ENCODE data around the gene CDC20.

The CDC20 gene

GRCh38 chr1:43372172-43372571, 13.4 kb downstream of the CDC20 start:
- no peaks in the 10 kb centered on the region for H3K9me3 Mint-ChIP-seq
- H3K27me3 Mint-ChIP-seq = no peaks in the 10 kb centered on the region
- CTCF ChIA-PET = interaction anchor here (1.1 kb wide), 1 partner anchor 42 kb away, joined by 3 read pairs; no protein-coding TSS in a partner anchor
- H3K4me3 Mint-ChIP-seq = no peak overlapping the region
- no peak for DNase-seq
- H3K36me3 Mint-ChIP-seq = peaks cover 9% of the 10 kb centered on the region
- no peak overlapping the region for H3K27ac Mint-ChIP-seq
- peaks cover 14% of the 10 kb centered on the region for H3K4me1 Mint-ChIP-seq

- Mint-ChIP-seq H3K27me3 (no peaks in the 10 kb centered on the region), H3K4me1 (peaks cover 12% of the 10 kb centered on the region), H3K36me3 (peaks cover 9% of the 10 kb centered on the region), H3K27ac (no peak overlapping the region), H3K9me3 (no peaks in the 10 kb centered on the region), H3K4me3 (no peak overlapping the region)
- CTCF ChIA-PET = interaction anchor here (0.7 to 1.1 kb wide), 2 partner anchors 41 to 76 kb away, joined by 3 to 4 read pairs; no protein-coding TSS in a partner anchor
- no peak for DNase-seq
Observed at GRCh38 chr1:43373066-43373940, 14.5 kb downstream of the CDC20 start.

DNA sequence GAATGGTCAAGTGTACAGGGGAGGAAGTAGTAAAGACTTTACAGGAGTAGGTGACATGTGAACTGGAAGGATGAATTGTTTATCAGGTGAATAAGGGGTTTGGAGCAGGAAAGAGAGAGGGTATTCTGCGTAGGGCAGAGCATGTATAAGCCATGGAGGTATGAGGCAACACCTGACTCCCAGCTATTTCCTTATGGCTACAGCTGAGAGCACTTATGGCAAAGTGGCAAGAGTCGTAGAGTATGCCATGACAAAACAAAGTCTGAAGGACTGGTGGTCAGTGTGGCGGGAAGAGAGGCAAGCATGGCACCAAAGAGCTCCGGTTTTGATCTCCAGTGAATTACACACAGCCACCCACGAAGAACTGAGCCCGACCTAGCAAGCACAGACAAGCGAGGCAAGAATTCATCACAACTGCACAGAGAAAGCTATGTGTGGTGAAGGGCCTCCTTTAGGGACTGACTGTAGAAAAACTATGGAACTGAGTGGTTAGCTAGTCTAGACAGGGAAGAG, 18.0 kb downstream of the CDC20 start:
- H3K36me3 Mint-ChIP-seq = peaks cover 9% of the 10 kb centered on the region
- peaks cover 6% of the 10 kb centered on the region for H3K4me1 Mint-ChIP-seq
- no peak overlapping the region for H3K4me3 Mint-ChIP-seq
- H3K27ac Mint-ChIP-seq = no peak overlapping the region
- CTCF ChIA-PET = interaction anchor here (1.1 to 1.5 kb wide), 4 partner anchors 10 to 150 kb away, joined by 4 to 5 read pairs (median 4); partner anchors contain the start of gene MED8
- no peaks in the 10 kb centered on the region for H3K27me3 Mint-ChIP-seq
- H3K9me3 Mint-ChIP-seq = no peaks in the 10 kb centered on the region
- no peak for DNase-seq

DNA sequence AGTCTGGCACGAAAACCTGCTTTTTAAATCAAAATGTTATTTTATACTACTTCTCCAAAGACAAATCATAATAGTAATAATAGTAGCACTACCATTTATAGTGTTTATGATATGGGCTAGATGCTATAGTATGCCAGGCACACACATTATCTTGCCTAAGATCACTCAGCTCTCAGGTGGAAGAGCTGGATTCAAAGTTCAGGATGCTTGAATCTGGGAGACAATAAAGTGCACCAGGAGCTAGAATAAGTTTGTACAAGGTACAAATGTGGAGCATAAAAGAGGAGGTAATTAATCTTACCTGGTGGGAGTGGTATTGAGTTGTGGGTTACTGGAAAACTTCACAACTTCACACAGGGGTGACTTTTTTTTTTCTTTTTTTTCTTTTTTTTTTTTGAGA, 19.1 kb downstream of the CDC20 start:
- Mint-ChIP-seq H3K9me3 (no peaks in the 10 kb centered on the region), H3K27me3 (no peaks in the 10 kb centered on the region), H3K4me1 (peaks cover 6% of the 10 kb centered on the region), H3K27ac (no peak overlapping the region), H3K4me3 (no peak overlapping the region), H3K36me3 (peaks cover 12% of the 10 kb centered on the region)
- DNase-seq = no peak
- CTCF ChIA-PET = interaction anchor here (0.6 kb wide), 1 partner anchor 1440 kb away, joined by 3 read pairs; no protein-coding TSS in a partner anchor

DNA sequence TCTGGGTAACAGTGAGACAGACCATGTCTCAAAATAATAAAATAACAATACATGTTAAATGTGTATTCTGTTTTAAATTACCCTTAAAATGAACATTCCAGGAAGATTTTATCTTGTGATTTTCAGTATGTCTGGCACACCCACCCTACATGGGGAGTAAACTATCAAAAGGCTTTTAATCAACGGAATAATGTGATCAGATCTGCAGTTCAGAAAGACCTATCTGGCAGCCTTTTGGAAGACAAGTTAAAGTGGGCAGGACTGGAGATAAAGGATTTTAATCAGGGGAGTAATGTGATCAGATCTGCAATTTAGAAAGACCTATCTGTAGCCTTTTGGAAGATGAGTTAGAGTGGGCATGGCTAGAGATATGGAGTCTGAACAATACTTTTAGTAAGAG, 20.7 kb downstream of the CDC20 start:
- H3K4me1 Mint-ChIP-seq = peaks cover 6% of the 10 kb centered on the region
- no peaks in the 10 kb centered on the region for H3K27me3 Mint-ChIP-seq
- H3K9me3 Mint-ChIP-seq = no peaks in the 10 kb centered on the region
- DNase-seq = no peak
- H3K27ac Mint-ChIP-seq = no peak overlapping the region
- CTCF ChIA-PET = no interaction called here
- peaks cover 18% of the 10 kb centered on the region for H3K36me3 Mint-ChIP-seq
- H3K4me3 Mint-ChIP-seq = no peak overlapping the region

DNA sequence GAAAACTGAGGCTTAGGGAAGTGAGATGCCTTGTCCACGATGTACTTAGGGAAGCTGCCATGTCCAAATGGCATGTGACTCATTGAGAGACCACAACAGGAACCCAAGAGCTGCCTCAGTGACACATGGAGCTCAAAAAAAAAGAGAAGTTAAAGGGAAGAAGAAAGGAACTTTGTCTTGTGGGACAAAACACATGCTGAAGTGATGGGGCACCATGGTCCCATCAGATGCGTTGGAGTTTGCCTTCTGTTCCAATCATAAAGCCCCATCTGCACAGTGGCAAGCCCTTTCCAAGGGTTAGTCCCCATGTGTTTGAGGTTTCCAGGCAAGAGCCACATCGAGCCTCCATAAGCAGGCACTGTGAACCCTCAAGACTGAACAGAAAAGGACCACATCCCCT, 22.8 kb downstream of the CDC20 start:
- CTCF ChIA-PET = interaction anchor here (0.6 to 1.1 kb wide), 3 partner anchors 32 to 48 kb away, joined by 3 to 4 read pairs (median 3); no protein-coding TSS in a partner anchor
- H3K4me3 Mint-ChIP-seq = no peak overlapping the region
- no peak overlapping the region for H3K27ac Mint-ChIP-seq
- H3K36me3 Mint-ChIP-seq = peaks cover 33% of the 10 kb centered on the region
- DNase-seq = no peak
- no peaks in the 10 kb centered on the region for H3K9me3 Mint-ChIP-seq
- no peaks in the 10 kb centered on the region for H3K27me3 Mint-ChIP-seq
- H3K4me1 Mint-ChIP-seq = peaks cover 6% of the 10 kb centered on the region

DNA sequence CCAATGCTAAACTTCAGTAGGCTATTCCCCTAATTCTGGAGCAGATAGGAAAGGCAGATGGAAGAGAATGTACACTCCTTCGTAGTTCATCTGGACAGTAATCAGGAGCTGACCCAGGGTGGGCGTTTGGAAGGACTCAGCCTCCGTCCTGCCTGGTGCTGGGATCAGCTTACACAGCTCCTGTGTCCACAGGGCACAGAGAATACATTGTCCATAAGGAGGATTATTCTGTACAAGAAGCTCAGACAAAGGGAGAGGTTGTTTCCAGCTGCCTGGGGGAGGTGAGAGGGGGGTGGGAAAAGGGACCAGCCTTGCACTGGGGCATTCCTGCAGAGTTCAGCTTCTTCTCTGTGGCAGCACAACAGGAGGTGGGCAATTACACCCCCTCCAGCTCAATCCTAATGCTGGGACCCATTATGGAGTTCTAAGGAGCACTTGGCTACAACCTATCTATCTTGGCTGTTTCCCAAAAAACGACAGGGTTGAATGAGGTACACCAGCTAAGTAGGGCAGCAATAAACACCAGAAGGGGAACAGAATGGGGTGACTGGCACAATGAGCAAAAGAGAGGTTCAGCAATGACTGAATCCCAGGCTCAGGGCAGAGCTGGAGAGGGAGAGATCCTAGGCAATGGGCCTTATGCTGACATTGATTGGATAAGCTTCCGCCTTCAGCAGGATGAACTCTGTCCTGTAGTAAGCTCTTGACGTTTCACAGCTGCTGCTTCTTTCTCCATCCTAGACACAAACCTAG, 23.4 kb downstream of the CDC20 start:
- CTCF ChIA-PET = interaction anchor here (0.6 to 1.1 kb wide), 3 partner anchors 31 to 48 kb away, joined by 3 to 4 read pairs (median 3); no protein-coding TSS in a partner anchor
- Mint-ChIP-seq H3K27ac (no peak overlapping the region), H3K27me3 (no peaks in the 10 kb centered on the region), H3K9me3 (no peaks in the 10 kb centered on the region), H3K4me3 (no peak overlapping the region), H3K36me3 (peaks cover 37% of the 10 kb centered on the region), H3K4me1 (peaks cover 6% of the 10 kb centered on the region)
- no peak for DNase-seq

- no peaks in the 10 kb centered on the region for H3K9me3 Mint-ChIP-seq
- H3K27me3 Mint-ChIP-seq = no peaks in the 10 kb centered on the region
- CTCF ChIA-PET = no interaction called here
- no peak overlapping the region for H3K4me3 Mint-ChIP-seq
- H3K27ac Mint-ChIP-seq = no peak overlapping the region
- H3K4me1 Mint-ChIP-seq = peaks cover 16% of the 10 kb centered on the region
- DNase-seq = no peak
- H3K36me3 Mint-ChIP-seq = peaks cover 36% of the 10 kb centered on the region
Observed at GRCh38 chr1:43383449-43383848, 24.7 kb downstream of the CDC20 start.

DNA sequence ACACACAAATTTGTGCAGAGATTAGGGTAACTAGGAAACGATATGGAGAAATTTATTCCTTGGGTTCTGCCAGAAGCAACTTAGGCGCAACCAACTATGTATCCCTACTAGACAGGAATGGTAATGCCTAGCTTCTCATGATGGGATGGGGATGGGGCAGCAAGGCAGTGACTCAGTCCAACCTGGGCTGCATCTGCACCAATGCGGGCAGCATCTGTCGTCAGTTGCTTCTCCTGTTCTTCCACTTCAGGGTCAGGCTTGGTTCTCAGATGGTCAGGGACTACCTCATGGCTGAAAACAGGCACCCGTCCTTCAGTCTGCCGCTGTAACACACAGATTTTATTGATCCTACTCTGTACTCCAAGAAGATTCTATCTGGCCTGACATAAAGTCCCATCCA, 27.9 kb downstream of the CDC20 start:
- no peaks in the 10 kb centered on the region for H3K9me3 Mint-ChIP-seq
- H3K36me3 Mint-ChIP-seq = peaks cover 41% of the 10 kb centered on the region
- CTCF ChIA-PET = interaction anchor here (1.5 to 1.7 kb wide), 2 partner anchors 11 to 28 kb away, joined by 5 read pairs; no protein-coding TSS in a partner anchor
- H3K27ac Mint-ChIP-seq = no peak overlapping the region
- peaks cover 3% of the 10 kb centered on the region for H3K27me3 Mint-ChIP-seq
- peaks cover 36% of the 10 kb centered on the region for H3K4me1 Mint-ChIP-seq
- no peak overlapping the region for H3K4me3 Mint-ChIP-seq
- DNase-seq = no peak

GRCh38 chr1:43387976-43388599, 29.3 kb downstream of the CDC20 start:
- Mint-ChIP-seq H3K36me3 (peaks cover 34% of the 10 kb centered on the region), H3K4me1 (peaks cover 41% of the 10 kb centered on the region)
- CTCF ChIA-PET = interaction anchor here (0.8 to 1.7 kb wide), 6 partner anchors 12 to 161 kb away, joined by 3 to 6 read pairs (median 4); partner anchors contain the start of gene ELOVL1

DNA sequence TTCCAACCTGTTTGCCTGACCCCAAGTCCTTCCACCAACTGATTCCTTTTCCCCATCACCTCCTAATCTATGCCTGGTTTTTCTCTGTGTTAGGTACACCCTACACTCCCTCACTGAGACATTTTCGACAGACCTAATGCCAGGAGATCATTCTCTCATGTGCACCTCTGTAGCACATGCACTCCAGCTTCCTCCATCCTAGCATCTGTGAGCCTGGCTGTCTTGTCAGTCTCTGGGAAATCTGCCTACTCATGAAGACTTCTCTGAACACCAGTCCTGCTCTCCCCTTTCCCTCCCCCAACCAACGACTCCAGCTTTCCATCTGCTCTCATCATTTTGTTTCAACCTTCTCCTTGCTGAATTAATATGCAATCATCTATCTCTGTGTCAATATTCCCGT, 29.8 kb downstream of the CDC20 start:
- DNase-seq = no peak
- H3K4me3 Mint-ChIP-seq = peak overlapping the region; percentile 99
- CTCF ChIA-PET = interaction anchor here (1.0 to 1.4 kb wide), 4 partner anchors 12 to 162 kb away, joined by 3 to 6 read pairs (median 4); partner anchors contain the start of gene ELOVL1
- peaks cover 32% of the 10 kb centered on the region for H3K36me3 Mint-ChIP-seq
- H3K4me1 Mint-ChIP-seq = peaks cover 41% of the 10 kb centered on the region
- no peaks in the 10 kb centered on the region for H3K9me3 Mint-ChIP-seq
- peak overlapping the region; percentile 7 for H3K27ac Mint-ChIP-seq
- H3K27me3 Mint-ChIP-seq = peaks cover 3% of the 10 kb centered on the region

More at GRCh38 chr1:43387976-43388599, 29.3 kb downstream of the CDC20 start:
- Mint-ChIP-seq H3K4me3 (peak overlapping the region; percentile 99), H3K27ac (peak overlapping the region; percentile 7), H3K27me3 (peaks cover 3% of the 10 kb centered on the region), H3K9me3 (no peaks in the 10 kb centered on the region)
- DNase-seq = no peak

GRCh38 chr1:43389326-43390313, 30.8 kb downstream of the CDC20 start, which contains the start of the genes MED8 and SZT2:
Gene MED8 (minus strand): TSS chr1:43389800. CDS start chr1:43389764, 36 bp downstream.
Gene SZT2 (plus strand): TSS chr1:43389899. CDS start chr1:43389969, 70 bp downstream.
- H3K9me3 Mint-ChIP-seq = no peaks in the 10 kb centered on the region
- CTCF ChIA-PET = interaction anchor here (1.0 to 1.8 kb wide), 5 partner anchors 13 to 163 kb away, joined by 4 to 7 read pairs (median 6); partner anchors contain the start of gene CDC20
- H3K36me3 Mint-ChIP-seq = peaks cover 30% of the 10 kb centered on the region
- H3K27ac Mint-ChIP-seq = peak within 1 kb of the TSS; percentile 95
- H3K27me3 Mint-ChIP-seq = peaks cover 3% of the 10 kb centered on the region
- DNase-seq = peak; percentile 96
- H3K4me1 Mint-ChIP-seq = peaks cover 41% of the 10 kb centered on the region
- peak within 1 kb of the TSS; percentile 99 for H3K4me3 Mint-ChIP-seq

Data from activated naive CD4-positive, alpha-beta T cell treated with anti-CD3 and anti-CD28 coated beads, Interleukin-2, amount 10 ng/mL, durations not matched to agents 7 days and 5 days (primary cell).